NCI-H748 (cell line): ENCODE results near the gene JUND.
A peak's percentile ranks its signal among the peaks of the same experiment; 100 is the strongest.

Experiments used
- DNase-seq: peaks from one replicate; lab custom pipeline; 2025; ENCODE audit not compliant: unreplicated experiment; lab: John Stamatoyannopoulos, UW

Gene JUND

DNA sequence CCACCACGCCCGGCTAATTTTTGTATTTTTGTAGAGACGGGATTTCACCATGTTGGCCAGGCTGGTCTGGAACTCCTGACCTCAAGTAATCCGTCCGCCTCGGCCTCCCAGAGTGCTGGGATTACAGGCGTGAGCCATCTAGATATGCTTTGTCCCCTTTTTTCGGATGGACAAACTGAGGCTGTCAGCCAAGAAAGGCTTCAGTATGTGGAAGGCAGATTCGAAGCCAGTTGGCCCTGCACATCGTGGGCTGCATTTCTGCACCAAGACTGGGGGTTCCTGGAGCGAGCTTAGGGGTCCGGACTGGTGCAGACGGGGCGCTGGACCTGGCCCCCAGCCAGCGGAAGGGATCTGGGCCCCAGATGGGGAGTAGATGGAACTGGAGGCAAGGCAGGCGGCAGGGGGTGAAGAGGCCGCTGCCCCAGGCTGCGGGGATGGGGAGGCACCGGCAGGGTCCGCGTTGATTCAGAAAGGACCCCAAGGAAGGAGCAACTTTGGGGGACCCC is 9.7 kb upstream of the JUND start:
- no peak for DNase-seq

DNA sequence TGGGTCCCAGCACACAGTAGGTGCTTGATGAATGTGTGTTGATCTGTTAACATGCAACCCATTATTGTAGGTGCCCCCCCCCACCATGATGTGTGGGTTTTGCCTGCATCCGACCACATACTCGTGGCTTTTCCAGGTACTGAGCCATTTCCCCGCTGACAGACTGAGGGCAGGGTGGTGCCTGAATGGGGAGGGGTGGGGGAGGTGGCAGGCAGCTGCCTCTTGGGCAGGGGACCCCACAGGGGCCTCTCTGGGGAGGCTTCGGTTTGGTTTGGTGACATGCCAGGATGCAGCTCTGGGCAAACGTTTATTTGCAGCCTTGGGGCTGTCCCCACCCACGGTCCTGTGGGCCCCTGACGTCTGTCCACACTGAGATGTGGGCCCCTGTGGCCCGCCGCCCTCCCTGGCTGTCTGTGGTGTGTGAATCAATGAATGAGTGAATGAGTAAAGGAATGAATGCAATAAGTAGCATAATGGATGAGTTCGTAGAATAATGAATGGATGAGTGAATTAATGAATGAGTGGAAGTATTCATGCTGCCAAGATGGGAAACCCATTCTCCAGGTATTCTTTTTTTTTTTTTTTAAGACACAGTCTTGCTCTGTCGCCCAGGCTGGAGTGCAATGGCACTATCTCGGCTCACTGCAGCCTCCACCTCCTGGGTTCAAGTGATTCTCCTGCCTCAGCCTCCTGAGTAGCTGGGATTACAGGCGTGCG is 9.0 kb upstream of the JUND start:
- no peak for DNase-seq

DNA sequence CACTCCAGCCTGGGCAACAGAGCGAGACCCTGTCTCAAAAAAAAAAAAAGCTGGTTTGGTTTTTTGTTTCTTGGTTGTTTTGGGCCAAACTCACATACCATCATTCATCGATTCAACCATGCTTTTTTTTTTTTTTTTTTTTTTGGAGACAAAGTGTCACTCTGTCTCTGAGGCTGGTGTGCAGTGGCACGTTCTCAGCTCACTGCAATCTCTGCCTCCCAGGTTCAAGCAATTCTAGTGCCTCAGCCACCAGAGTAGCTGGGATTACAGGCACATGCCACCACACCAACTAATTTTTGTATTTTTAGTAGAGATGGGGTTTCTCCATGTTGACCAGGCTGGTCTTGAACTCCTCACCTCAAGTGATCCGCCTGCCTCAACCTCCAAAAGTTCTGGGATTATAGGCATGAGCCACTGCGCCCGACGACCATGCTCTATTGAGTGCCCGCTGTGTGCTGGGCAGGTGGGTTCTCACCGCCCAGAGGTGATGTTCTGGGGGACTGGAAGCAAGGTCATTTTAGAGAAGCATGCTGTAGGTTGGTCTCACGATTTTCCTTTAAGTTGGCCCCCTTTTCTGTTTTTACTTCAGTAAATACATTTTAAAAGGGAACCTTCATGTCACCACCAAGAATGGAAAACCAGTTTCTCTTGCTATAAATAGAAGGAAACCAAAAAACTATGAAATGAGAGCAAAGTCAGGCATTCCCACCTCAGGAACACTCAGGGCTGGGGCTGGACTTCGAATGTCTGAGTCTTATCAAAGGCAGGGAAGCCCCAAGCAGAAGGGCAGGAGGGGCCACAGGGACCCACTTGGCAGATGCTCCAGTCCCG is 8.3 kb upstream of the JUND start:
- DNase-seq: no peak

DNA sequence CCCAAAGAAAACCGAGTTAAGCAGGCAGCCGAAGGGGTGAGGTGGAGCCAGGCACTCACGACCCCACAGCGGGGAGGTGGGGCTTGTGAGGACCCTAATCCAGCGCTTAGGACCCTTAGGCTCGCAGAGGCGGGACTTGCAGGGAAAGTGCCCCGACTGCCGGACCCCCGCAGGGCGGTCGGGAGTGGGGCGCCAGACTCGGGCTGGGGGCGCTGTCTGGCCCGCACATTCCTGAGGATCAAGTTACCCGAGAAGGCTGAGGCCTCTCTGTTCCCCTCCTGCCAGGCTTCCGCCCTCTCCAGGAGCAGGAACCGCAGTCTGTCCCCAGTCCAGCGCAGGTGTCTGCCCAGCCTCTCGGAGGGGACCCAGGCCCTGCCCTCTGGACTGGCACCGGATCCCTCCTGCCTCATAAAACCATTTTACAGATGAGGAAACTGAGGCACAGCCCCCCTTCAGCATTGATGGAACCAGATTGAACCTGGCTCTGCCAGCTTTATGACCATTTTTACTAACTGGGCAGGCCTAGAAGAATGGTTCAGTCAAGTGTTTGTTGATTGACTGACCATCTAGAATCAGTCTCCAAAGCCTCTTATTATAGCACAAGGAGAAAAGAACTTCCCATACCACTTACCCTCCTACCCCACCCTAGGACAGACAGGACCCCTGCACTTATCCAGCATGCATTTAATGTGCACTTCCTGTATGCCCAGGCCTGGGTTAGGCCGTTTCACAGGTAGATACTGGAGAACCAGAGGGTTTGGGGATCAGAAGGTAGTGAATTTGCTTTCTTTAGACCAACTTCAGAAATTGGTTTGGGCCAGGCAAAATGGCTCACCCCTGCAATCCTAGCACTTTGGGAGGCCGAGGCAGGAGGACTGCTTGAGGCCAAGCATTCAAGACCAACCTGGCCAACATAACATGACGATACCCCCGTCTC is 6.7 kb upstream of the JUND start:
- DNase-seq: no peak

DNA sequence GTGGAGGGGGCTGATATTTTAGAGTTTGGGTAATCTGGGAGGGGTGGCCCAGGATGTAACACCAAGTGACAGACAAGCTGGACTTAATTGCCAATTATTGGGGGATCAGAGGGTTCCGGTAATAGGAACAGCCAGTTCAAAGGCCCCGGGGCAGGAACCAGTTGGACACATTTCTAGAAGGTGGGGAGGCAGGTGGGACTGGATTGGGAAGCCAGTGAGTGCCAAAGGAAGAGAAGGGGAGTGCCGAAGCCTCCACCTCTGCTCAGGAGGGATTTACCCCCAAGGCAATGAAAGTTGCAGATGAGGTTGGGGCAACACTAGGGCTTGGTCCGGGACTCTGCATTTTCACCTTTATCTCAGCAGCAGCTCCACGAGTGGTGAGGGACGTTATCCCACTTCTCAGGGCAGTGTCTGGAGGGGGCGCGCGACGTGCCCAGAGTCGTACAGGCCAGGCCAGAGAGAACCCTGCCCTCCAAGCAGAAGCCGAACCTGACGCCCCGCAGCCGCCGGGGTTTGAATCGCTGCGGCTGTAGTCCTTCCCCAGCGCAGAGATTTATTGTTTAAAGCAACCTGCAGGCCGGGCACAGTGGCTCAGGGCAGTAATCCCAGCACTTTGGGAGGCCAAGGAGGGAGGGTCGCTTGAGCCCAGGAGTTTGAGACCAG is 5.7 kb upstream of the JUND start:
- DNase-seq: no peak

DNA sequence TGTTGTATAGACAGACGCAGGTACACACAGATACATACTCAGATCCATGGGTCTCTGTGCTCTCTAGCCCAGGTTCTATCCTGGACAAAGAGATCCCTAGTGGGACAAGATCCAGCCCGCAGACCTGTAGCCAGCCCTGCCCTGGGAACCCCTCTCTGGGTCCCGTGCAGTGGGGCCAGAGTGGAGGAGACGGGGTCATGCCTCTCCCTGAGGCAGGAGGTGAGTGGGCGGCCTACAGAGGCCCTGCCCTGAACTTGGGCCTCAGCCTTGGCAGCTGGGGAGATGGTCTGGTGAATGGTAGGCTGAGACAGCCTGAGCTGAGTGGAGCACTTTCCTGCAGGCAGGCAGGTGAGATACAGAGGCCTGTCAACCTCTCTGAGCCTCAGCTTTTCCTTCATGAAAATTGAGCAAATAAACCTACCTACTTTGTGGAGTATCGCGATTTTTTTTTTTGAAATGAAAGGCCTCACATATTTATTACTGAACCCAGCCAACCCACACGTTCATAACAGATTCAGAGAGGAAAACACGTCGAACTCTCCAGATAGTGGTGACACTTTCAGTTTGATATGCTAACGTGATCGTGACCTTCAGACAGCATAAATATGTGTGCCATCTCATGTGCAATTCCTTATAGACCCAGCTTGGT is 3.4 kb upstream of the JUND start:
- DNase-seq: no peak

DNA sequence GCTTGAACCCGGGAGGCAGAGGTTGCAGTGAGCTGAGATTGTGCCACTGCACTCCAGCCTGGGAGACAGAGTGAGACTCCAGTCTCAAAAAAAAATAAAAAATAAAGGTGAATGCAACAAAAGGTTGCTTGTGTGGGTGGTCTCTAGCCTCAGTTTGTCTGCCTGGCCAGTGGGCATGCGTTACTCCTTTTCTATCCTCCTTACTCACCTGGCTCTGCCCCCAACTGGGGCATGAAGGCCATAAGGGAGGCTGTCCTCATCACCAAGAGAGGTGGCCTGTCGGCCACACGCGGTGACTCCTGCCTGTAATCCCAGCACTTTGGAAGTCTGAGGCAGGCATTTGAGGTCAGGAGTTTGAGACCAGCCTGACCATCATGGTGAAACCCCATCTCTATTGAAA is 1.9 kb upstream of the JUND start:
- no peak for DNase-seq

DNA sequence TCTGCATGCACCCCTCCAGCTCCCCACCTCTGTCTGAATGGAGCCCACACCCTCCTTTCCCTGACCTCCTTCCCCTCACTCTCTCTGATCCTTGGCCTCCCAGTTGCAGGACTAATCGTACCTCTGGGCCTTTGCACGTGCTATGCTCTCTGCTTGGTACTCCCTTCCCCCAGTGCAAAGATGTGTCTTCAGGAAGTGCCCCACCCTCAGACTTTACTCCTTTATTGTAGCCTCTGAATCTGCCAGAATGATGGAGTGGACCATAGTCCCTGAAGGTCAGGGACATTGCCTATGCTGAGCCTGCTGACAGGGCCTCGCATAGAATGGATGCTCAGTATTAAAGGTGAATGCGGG is 1.3 kb upstream of the JUND start:
- no peak for DNase-seq

DNA sequence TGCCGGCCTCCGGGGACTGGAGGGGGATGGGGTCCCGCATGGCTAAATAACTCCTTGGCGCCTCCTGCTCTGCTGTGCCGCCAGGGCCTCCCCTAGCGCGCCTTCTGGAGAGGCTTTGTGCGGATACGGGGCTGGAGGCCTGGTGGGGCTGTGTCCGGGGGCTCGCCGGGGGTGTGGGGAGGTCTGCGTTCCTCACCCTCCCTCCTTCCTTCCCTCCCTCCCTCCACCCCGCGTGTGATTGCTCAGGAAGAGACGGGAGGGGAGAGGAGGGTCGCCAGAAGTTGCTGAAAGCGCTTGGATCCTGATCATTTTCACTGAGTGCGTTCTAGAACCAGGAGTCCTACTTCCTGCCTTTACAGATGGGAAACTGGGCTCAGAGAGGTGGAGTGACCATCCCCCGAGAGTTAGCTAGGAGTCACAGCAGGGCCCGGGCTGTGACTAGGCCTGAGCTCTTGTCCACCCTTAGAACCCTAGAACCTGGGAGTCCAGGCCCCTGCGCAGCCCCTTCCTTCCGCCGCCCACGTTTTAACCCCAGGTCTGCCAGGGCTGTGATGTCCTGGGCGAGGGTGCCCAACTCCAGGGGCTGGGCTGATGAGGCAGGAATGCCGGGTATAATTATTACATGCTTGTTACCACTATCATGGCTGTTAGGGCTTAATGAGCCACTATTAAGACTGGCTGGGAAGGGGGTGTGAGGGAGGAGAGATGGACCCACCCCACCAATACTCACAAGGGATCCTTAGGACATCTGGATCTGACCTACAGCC is 782 bp upstream of the JUND start:
- no peak for DNase-seq

DNA sequence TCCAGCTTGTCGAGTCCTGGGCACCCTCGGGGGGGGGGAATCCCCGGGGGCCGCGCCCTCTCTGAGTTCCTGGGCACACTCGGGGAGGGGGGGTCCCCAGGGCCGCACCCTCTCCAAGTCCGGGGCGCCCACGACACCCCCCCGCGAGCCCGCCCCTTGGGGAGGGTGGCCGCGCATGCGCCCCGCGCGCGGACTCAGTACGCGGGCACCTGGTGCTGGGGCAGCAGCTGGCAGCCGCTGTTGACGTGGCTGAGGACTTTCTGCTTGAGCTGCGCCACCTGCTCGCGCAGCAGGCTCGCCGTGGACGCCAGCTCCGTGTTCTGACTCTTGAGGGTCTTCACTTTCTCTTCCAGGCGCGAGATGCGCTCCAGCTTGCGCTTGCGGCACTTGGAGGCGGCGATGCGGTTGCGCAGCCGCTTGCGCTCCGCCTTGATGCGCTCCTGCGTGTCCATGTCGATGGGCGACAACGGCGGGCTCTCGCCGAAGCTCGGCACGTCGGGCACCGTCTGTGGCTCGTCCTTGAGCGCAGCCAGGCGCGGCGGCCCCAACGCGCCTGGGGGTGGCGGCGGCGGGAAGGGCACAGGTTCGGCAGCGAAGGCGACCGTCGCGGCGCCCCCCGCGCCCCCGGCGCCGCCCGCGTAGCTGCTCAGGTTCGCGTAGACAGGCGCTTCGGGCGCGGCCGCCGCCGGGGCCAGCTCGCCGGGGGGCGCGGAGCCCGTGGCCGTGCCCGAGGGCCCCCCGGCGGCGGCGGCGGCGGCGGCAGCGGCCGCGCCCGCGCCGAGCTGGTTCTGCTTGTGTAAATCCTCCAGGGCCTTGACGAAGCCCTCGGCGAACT is 958 bp downstream of the JUND start:
- peak; percentile 86 for DNase-seq

DNA sequence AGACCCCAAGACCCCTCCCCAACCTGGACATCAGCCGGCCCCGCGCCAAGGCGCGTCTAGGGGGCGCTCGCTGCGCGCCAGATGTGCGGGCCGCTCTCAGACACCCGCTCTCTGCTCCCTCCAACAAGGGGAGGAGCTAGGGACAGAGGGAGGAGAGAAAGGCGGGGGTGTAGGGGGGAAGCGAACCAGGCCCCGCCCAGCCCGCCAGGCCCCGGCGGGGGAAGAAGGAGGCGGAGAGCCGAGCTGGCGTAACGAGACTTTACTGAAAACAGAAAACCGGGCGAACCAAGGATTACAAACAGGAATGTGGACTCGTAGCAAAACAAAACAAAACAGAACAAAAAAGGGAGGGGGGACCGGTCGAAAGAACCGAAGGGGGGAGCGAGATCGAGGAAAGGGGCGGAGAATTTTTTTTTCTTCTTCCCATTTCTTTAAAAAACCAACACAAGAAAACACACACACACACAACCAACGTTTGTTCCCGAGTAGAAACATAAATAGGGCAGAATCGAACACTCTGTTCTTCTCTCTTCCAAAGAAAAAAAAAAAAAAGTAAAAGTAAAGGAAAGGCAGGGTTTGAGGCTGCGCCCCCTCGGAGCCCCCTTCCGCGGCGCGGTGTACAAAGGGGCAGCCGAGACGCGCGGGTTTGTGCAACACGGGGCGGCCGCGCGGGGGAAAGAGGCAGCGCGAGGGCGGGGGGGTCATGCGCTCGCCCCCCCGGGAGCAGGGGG is 1.7 kb downstream of the JUND start:
- DNase-seq: peak; percentile 92

DNA sequence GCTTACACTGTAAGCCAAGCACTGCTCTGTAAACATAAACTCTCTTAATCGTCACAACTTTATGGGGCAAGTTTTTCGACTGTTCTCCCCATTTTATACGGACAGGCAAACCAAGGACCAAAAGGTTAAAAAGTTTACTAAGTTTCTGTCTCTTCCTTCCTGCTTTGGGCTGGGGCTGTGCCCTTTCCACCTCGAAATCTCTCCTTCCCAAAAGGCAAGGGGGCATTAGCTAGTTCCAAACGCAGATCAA is 2.2 kb downstream of the JUND start:
- no peak for DNase-seq

DNA sequence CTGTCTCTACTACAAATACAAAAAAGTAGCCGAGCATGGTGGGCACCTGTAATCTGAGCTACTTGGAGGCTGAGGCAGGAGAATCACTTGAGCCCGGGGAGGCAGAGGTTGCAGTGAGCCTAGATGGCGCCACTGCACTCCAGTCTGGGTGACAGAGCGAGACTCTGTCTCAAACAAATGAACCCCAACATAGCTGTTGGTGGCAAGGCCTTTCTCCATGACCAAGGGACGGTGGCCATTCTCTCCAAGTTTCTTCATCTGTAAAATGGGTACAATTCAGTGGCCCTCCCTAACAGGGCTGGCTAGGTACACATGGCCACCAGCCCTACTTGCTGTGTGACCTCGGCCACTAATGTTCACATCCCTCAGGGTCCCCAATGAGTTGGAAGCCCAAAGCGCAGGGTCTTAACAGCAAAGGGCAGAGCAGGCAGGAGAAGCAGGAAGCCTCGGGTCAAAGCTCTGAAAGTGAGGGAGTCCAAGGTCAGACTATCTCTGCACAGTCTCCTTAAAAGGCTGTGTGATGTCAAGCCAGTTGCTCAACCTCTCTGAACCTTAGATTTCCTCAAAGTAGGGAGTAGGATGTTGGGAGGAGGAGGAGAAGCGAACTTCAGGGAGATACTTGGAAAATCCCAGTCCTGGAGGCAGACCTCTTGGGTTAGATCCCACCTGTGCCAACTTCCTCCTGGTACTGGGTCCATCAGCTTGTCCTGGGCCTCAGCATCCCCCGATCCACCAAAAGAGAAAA is 2.7 kb downstream of the JUND start:
- no peak for DNase-seq

DNA sequence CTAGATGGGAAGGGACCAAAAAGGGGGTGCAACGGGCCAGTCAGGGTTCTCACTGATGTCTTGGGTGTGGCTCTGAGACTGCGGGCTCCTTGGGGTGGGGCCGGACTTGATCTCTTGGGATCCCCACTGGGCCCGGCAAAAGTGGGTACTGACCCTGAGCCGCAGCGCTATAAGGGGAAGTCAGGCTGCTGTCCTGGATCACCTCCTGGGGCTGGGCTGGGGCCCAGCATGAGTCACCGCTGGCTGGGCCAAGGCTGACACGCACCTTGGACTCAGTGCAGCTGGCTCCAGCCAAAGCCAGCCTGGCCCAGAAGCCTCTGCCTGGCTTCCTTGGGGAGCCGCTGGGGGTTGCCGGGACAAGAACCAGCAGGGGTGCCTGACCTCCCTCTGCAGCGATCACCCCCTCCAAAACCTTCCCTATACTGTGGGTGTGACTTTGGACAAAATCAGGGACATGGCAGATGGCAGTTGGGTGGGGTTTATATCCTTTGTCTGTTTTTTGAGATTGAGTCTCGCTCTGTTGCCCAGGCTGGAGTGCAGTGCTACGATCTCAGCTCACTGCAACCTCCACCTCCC is 6.6 kb downstream of the JUND start:
- no peak for DNase-seq

DNA sequence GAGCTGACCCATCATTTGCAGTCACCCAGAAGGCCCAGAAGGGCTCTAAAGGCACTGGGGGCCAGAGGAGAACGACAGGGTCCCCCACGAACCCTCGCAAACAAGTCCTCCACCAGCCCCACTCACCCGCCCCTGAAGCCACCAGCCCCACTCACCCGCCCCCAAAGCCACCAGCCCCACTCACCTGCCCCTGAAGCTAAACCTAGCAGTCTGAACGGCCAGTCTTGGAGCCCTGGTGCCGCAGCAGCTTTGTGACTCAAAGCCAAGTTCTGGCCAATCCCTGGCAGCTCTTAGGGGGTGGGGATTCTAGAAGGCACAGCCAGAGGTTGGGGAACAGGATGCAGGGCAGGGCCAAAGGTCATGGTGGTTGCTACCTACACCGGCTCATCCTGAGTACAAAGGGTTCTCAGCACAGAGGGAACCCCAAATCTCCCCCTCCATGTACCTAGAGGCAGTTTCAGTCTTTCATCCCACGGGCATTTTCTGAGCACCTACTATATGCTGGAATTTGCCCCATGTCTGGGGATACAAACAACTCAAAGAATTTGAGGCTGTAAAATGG is 7.1 kb downstream of the JUND start, which contains the start of gene IQCN:
IQCN (minus strand) TSS at position 234 of the 562 bp plus-strand sequence. CDS start 4,974 bp downstream, outside the sequence.
- DNase-seq: no peak

DNA sequence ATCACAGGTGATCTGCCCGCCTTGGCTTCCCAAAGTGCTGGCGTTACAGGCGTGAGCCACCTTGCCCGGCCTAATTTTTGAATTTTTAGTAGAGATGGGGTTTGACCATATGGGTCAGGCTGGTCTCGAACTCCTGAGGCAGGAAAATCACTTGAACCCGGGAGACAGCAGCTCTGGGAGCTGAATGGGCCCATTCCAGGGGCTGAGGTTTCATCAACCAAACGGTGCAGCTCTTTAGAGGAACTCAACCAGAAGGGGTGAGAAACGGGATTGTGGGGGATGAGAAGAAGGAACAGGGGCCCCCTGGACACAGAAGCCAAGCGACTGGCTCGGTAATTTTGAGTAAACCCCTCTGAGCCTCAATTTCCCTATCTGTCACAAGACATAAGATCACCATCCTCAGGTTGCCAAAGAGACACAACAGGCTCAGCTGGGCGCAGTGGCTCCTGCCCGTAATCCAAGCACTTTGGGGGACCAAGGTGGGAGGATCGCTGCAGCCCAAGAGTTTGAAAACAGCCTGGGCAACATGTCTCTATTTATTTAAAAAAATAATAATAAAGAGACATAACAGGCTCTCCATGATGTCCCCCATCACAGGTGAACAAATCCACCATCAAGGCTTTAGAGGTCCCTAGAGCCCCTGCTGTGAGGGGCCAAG is 7.7 kb downstream of the JUND start:
- no peak for DNase-seq
